GM21526 (cell line): ENCODE data around the gene KIRREL3.

Source experiments
- ATAC-seq: cut with Tn5 transposase; IDR thresholded peaks from one replicate; pipeline ENCODE4 v1.9.1; 2021; ENCODE audit warnings: moderate library complexity; ENCODE audit not compliant: unreplicated experiment, low FRiP score

The KIRREL3 gene

GRCh38 chr11:126722006-126722736, 278.4 kb downstream of the KIRREL3 start:
- ATAC-seq = no peak

- ATAC-seq = no peak
Observed at GRCh38 chr11:126720539-126721235, 279.9 kb downstream of the KIRREL3 start.

- no peak for ATAC-seq
Observed at GRCh38 chr11:126719740-126720139, 280.8 kb downstream of the KIRREL3 start.

- no peak for ATAC-seq
Observed at GRCh38 chr11:126718276-126718675, 282.3 kb downstream of the KIRREL3 start.

- ATAC-seq = no peak
Observed at GRCh38 chr11:126716456-126717083, 284.0 kb downstream of the KIRREL3 start.

- ATAC-seq = no peak
Observed at GRCh38 chr11:126713806-126714205, 286.8 kb downstream of the KIRREL3 start.

- no peak for ATAC-seq
Observed at GRCh38 chr11:126711977-126712625, 288.5 kb downstream of the KIRREL3 start.

GRCh38 chr11:126710804-126711399, 289.7 kb downstream of the KIRREL3 start:
- ATAC-seq = no peak

- no peak for ATAC-seq
Observed at GRCh38 chr11:126707498-126707897, 293.1 kb downstream of the KIRREL3 start.

GRCh38 chr11:126704096-126704495, 296.5 kb downstream of the KIRREL3 start:
- ATAC-seq = no peak

GRCh38 chr11:126703662-126704061, 296.9 kb downstream of the KIRREL3 start:
- ATAC-seq = no peak

GRCh38 chr11:126702987-126703386, 297.6 kb downstream of the KIRREL3 start:
- ATAC-seq = no peak

GRCh38 chr11:126702165-126702720, 298.3 kb downstream of the KIRREL3 start:
- ATAC-seq = no peak

GRCh38 chr11:126701520-126701897, 299.1 kb downstream of the KIRREL3 start:
- no peak for ATAC-seq

GRCh38 chr11:126700768-126701519, 299.6 kb downstream of the KIRREL3 start:
- peak; percentile 74 for ATAC-seq

GRCh38 chr11:126698576-126698975, 302.0 kb downstream of the KIRREL3 start:
- ATAC-seq = no peak

GRCh38 chr11:126697936-126698335, 302.6 kb downstream of the KIRREL3 start:
- ATAC-seq = no peak

- no peak for ATAC-seq
Observed at GRCh38 chr11:126696982-126697381, 303.6 kb downstream of the KIRREL3 start.

- no peak for ATAC-seq
Observed at GRCh38 chr11:126695293-126695692, 305.3 kb downstream of the KIRREL3 start.
